HEK293 (cell line): ENCODE data around the gene CACNA1E.

Experiments used
- CTCF ChIA-PET: fragments of 350-600 bp; formaldehyde crosslinking; extraction: SDS; loops from one replicate; lab custom pipeline; 2021; ENCODE audit warnings: antibody characterized with exemption; lab: Yijun Ruan, JAX
- POLR2A ChIA-PET: fragments of 300-600 bp; formaldehyde crosslinking; extraction: SDS; loops from one replicate; lab custom pipeline; 2020; ENCODE audit warnings: antibody characterized with exemption, inconsistent platforms; lab: Yijun Ruan, JAX
- H3K27ac ChIP-seq: fragments of 200-500 bp; sonication (Bioruptor generic); 2 replicates; pipeline ENCODE4 v1.5.1; 2014; ENCODE audit warnings: low read depth, low read length, control low read depth, inconsistent platforms; ENCODE audit errors: extremely low read depth
- H3K36me3 ChIP-seq, 2 experiments: fragments of 200-500 bp in 1 of 2; sonication (Bioruptor generic) in 1 of 2; 1 replicate in 1 of 2; 2 replicates in 1 of 2; pipeline ENCODE4 v1.5.1; 2014 to 2017; ENCODE audit warnings: inconsistent platforms in 2 of 2, low read length in 2 of 2; ENCODE audit not compliant: control insufficient read depth in 2 of 2, insufficient read depth in 1 of 2
- H3K4me1 ChIP-seq: fragments of 200-500 bp; sonication (Bioruptor generic); 2 replicates; pipeline ENCODE4 v1.5.1; 2014; ENCODE audit warnings: mild to moderate bottlenecking, low read length, inconsistent platforms; ENCODE audit not compliant: control insufficient read depth, insufficient read depth
- H3K4me3 ChIP-seq: 2 replicates; pipeline ENCODE4 v1.5.1; 2011; ENCODE audit warnings: low read depth, mild to moderate bottlenecking, control low read depth, low read length, moderate library complexity
- H3K9me3 ChIP-seq: fragments of 200-500 bp; sonication (Bioruptor generic); 2 replicates; pipeline ENCODE4 v1.5.1; 2014; ENCODE audit warnings: low read depth, low read length, inconsistent platforms; ENCODE audit not compliant: control insufficient read depth, insufficient read depth
- EGR2 ChIP-seq: fragments of 450-650 bp; formaldehyde crosslinking; IDR thresholded peaks from 2 replicates; pipeline ENCODE4 v1.5.1; 2016; ENCODE audit warnings: low read depth, missing biosample characterization, missing genetic modification characterization
- PRDM4 ChIP-seq: fragments of 450-650 bp; formaldehyde crosslinking; IDR thresholded peaks from 2 replicates; pipeline ENCODE4 v1.5.1; 2017; ENCODE audit warnings: missing biosample characterization, missing genetic modification characterization
- SCRT2 ChIP-seq: fragments of 450-650 bp; formaldehyde crosslinking; IDR thresholded peaks from 2 replicates; pipeline ENCODE4 v1.5.1; 2016; ENCODE audit warnings: missing biosample characterization, missing genetic modification characterization
- ZBTB48 ChIP-seq: fragments of 450-650 bp; formaldehyde crosslinking; IDR thresholded peaks from 2 replicates; pipeline ENCODE4 v1.5.1; 2016; ENCODE audit warnings: missing biosample characterization, missing genetic modification characterization
- ZFHX2 ChIP-seq: fragments of 450-650 bp; formaldehyde crosslinking; conservative IDR thresholded peaks from 2 replicates; pipeline ENCODE4 v1.5.1; 2016; ENCODE audit warnings: missing biosample characterization, missing genetic modification characterization
- ZNF132 ChIP-seq: fragments of 450-650 bp; formaldehyde crosslinking; IDR thresholded peaks from 2 replicates; pipeline ENCODE4 v1.5.1; 2017; ENCODE audit warnings: missing biosample characterization, missing genetic modification characterization, borderline replicate concordance
- ZNF350 ChIP-seq: fragments of 450-650 bp; formaldehyde crosslinking; IDR thresholded peaks from 2 replicates; pipeline ENCODE4 v1.5.0; 2017; ENCODE audit warnings: missing biosample characterization, mild to moderate bottlenecking, missing genetic modification characterization
- ZNF404 ChIP-seq: fragments of 450-650 bp; formaldehyde crosslinking; IDR thresholded peaks from 2 replicates; pipeline ENCODE4 v1.5.1; 2017; ENCODE audit warnings: missing biosample characterization, missing genetic modification characterization
- ZNF501 ChIP-seq: fragments of 450-650 bp; formaldehyde crosslinking; IDR thresholded peaks from 2 replicates; pipeline ENCODE4 v1.5.1; 2016; ENCODE audit warnings: missing biosample characterization, missing genetic modification characterization
- ZNF768 ChIP-seq: fragments of 450-650 bp; formaldehyde crosslinking; IDR thresholded peaks from 2 replicates; pipeline ENCODE4 v1.5.1; 2018; ENCODE audit warnings: missing biosample characterization, mild to moderate bottlenecking, missing genetic modification characterization
- ZNF777 ChIP-seq: fragments of 450-650 bp; formaldehyde crosslinking; IDR thresholded peaks from 2 replicates; pipeline ENCODE4 v1.5.1; 2017; ENCODE audit warnings: missing biosample characterization, missing genetic modification characterization, borderline replicate concordance
- ZSCAN18 ChIP-seq: fragments of 450-650 bp; formaldehyde crosslinking; IDR thresholded peaks from 2 replicates; pipeline ENCODE4 v1.5.1; 2016; ENCODE audit warnings: missing biosample characterization, missing genetic modification characterization
- ZXDB ChIP-seq: fragments of 450-650 bp; formaldehyde crosslinking; IDR thresholded peaks from 2 replicates; pipeline ENCODE4 v1.5.1; 2016; ENCODE audit warnings: missing biosample characterization, missing genetic modification characterization
- TF ChIP-seq, protein P1 (sequence below): fragments of 450-650 bp; formaldehyde crosslinking; IDR thresholded peaks from 2 replicates; pipeline ENCODE4 v1.5.1; 2016; ENCODE audit warnings: missing biosample characterization, missing genetic modification characterization, low read depth
- TF ChIP-seq, protein P2 (sequence below): fragments of 450-650 bp; formaldehyde crosslinking; IDR thresholded peaks from 2 replicates; pipeline ENCODE4 v1.5.1; 2016; ENCODE audit warnings: missing biosample characterization, missing genetic modification characterization, borderline replicate concordance
- TF ChIP-seq, protein P3 (sequence below): fragments of 450-650 bp; formaldehyde crosslinking; IDR thresholded peaks from 2 replicates; pipeline ENCODE4 v1.5.1; 2016; ENCODE audit warnings: missing biosample characterization, missing genetic modification characterization

The CACNA1E gene

GRCh38 chr1:181588631-181589030, 105.3 kb downstream of the CACNA1E start:
- no peak overlapping the region for H3K4me3 ChIP-seq
- no peaks in the 10 kb centered on the region for H3K9me3 ChIP-seq
- CTCF ChIA-PET, result interaction anchor here (0.7 kb wide), 1 partner anchor 586 kb away, joined by 3 read pairs; no protein-coding TSS in a partner anchor
- no peak overlapping the region for H3K27ac ChIP-seq
- POLR2A ChIA-PET, result no interaction called here
- H3K4me1 ChIP-seq, result no peaks in the 10 kb centered on the region
- TF ChIP-seq, protein P1, sequence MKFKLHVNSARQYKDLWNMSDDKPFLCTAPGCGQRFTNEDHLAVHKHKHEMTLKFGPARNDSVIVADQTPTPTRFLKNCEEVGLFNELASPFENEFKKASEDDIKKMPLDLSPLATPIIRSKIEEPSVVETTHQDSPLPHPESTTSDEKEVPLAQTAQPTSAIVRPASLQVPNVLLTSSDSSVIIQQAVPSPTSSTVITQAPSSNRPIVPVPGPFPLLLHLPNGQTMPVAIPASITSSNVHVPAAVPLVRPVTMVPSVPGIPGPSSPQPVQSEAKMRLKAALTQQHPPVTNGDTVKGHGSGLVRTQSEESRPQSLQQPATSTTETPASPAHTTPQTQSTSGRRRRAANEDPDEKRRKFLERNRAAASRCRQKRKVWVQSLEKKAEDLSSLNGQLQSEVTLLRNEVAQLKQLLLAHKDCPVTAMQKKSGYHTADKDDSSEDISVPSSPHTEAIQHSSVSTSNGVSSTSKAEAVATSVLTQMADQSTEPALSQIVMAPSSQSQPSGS, result no peak
- TF ChIP-seq ZNF777 (tag by site-specific recombination) (no peak), EGR2 (tag by site-specific recombination) (no peak), SCRT2 (no peak), ZNF404 (no peak), ZNF501 (tag by site-specific recombination) (no peak), ZXDB (tag by site-specific recombination) (no peak), PRDM4 (tag by site-specific recombination) (no peak)
- TF ChIP-seq, protein P2, sequence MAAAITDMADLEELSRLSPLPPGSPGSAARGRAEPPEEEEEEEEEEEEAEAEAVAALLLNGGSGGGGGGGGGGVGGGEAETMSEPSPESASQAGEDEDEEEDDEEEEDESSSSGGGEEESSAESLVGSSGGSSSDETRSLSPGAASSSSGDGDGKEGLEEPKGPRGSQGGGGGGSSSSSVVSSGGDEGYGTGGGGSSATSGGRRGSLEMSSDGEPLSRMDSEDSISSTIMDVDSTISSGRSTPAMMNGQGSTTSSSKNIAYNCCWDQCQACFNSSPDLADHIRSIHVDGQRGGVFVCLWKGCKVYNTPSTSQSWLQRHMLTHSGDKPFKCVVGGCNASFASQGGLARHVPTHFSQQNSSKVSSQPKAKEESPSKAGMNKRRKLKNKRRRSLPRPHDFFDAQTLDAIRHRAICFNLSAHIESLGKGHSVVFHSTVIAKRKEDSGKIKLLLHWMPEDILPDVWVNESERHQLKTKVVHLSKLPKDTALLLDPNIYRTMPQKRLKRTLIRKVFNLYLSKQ (tag by site-specific recombination), result no peak
- H3K36me3 ChIP-seq, result no peaks in the 10 kb centered on the region

DNA sequence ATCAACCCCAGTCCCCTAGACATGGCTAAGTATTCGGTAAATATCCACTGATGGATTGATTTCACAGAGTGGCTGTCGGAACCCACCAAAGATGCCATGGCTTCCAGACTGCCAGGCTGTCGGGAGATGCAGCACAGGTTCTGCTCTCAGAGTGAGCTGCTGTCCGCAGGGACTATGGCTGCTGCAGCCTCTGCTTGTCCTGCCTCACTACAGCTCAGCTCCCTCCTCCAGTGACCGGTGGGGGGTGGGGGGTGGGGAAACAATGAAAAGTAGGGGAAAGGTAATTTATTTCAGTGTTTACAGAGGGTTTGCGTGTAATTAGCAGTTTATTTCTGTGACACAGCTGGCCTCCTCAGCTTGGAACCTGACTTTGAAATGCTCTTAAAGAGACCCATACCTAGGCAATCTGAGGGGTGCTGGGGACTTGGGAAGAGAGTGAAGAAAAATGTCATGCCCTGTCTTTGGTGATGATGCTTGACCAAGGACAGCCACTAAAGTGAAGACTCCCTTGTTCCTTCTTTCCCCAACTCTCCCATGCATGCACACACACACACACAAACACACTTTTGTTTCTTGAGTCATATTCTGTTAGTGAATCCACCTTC, 109.0 kb downstream of the CACNA1E start:
- no peaks in the 10 kb centered on the region for H3K36me3 ChIP-seq
- POLR2A ChIA-PET, result no interaction called here
- no peaks in the 10 kb centered on the region for H3K9me3 ChIP-seq
- no peak overlapping the region for H3K4me3 ChIP-seq
- CTCF ChIA-PET, result no interaction called here
- TF ChIP-seq, protein P3, sequence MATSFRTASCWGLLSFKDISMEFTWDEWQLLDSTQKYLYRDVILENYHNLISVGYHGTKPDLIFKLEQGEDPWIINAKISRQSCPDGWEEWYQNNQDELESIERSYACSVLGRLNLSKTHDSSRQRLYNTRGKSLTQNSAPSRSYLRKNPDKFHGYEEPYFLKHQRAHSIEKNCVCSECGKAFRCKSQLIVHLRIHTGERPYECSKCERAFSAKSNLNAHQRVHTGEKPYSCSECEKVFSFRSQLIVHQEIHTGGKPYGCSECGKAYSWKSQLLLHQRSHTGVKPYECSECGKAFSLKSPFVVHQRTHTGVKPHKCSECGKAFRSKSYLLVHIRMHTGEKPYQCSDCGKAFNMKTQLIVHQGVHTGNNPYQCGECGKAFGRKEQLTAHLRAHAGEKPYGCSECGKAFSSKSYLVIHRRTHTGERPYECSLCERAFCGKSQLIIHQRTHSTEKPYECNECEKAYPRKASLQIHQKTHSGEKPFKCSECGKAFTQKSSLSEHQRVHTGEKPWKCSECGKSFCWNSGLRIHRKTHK (tag by site-specific recombination), result no peak
- no peak for TF ChIP-seq ZNF768
- TF ChIP-seq ZNF132, result no peak
- TF ChIP-seq ZFHX2 (tag by site-specific recombination), result no peak
- no peak for TF ChIP-seq ZNF350 (tag by site-specific recombination)
- TF ChIP-seq ZBTB48 (tag by site-specific recombination), result no peak
- no peak for TF ChIP-seq ZSCAN18 (tag by site-specific recombination)
- H3K27ac ChIP-seq, result no peak overlapping the region
- H3K4me1 ChIP-seq, result no peaks in the 10 kb centered on the region
